Stomach (tissue), 4 donors: Measurements from ENCODE around the gene NFIX.

Source experiments
- POLR2A ChIP-seq, 4 donors: fragments of 450-650 bp; IDR thresholded peaks; one replicate each; pipeline ENCODE4 v1.6.1; 2016; ENCODE audit warnings: antibody characterized with exemption in 4 of 4, control low read depth in 2 of 4, mild to moderate bottlenecking in 1 of 4, moderate library complexity in 1 of 4
- TF ChIP-seq, protein P1 (sequence below), 7 experiments: fragments of 450-650 bp in 4 of 7; fragments of 200-600 bp in 3 of 7; sonication (generic) in 3 of 7; IDR thresholded peaks; one replicate each; pipeline ENCODE4 v1.5.1; 2016 to 2019; ENCODE audit warnings: antibody characterized with exemption in 7 of 7, control low read depth in 2 of 7, mild to moderate bottlenecking in 1 of 7

DNA sequence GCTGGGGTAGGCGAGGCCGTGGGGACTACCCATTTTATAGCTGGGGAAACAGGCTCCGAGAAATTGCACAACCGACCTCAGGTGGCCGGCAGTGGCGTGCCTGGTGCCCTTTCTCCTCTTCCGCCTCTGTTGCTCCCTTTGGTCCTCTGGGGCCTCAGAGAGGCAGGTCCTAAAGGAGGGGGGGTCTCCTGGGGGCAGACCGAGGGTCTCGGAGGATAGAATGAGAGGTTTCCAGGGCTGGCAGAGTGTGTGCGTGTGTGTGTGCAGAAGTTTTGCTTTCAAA, 143.6 kb downstream of the NFIX start:
- TF ChIP-seq, protein P1, sequence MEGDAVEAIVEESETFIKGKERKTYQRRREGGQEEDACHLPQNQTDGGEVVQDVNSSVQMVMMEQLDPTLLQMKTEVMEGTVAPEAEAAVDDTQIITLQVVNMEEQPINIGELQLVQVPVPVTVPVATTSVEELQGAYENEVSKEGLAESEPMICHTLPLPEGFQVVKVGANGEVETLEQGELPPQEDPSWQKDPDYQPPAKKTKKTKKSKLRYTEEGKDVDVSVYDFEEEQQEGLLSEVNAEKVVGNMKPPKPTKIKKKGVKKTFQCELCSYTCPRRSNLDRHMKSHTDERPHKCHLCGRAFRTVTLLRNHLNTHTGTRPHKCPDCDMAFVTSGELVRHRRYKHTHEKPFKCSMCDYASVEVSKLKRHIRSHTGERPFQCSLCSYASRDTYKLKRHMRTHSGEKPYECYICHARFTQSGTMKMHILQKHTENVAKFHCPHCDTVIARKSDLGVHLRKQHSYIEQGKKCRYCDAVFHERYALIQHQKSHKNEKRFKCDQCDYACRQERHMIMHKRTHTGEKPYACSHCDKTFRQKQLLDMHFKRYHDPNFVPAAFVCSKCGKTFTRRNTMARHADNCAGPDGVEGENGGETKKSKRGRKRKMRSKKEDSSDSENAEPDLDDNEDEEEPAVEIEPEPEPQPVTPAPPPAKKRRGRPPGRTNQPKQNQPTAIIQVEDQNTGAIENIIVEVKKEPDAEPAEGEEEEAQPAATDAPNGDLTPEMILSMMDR (IDR thresholded peaks at IDR 0.05), result no peak
- TF ChIP-seq POLR2A (IDR thresholded peaks at IDR 0.05), result no peak
